Naive thymus-derived CD4-positive, alpha-beta T cell (primary cell): ENCODE data around the gene ZCCHC8. TPM values are rescaled to one million over a fixed set of nuclear protein-coding genes. Genes with fewer than 3 reads are reported as not detected.

Source experiments
- ATAC-seq: fragments of 150-1000 bp; cut with Tn5 transposase; 2 replicates; pipeline ENCODE4 v1.10.0; 2021; ENCODE audit warnings: mild to moderate bottlenecking, moderate library complexity
- CTCF ChIA-PET: fragments of 350-600 bp; sonication (Branson Sonifier 250); formaldehyde crosslinking; loops from one replicate; lab custom pipeline; 2021; ENCODE audit warnings: antibody characterized with exemption; lab: Charles Lee
- POLR2A ChIA-PET: fragments of 350-600 bp; sonication (Branson Sonifier 250); formaldehyde crosslinking; loops from one replicate; lab custom pipeline; 2021; ENCODE audit warnings: antibody characterized with exemption, inconsistent platforms; lab: Charles Lee
- DNase-seq, 9 donors: peaks; one replicate each; pipeline versions ENCODE4 v3.0.0 to v3.0.0-alpha.2; 2020 to 2022; ENCODE audit warnings: mixed read lengths in 1 of 9
- H3K27ac ChIP-seq: one replicate; pipeline ENCODE4 v1.7.0; 2013; ENCODE audit warnings: mild to moderate bottlenecking, low read depth, low read length, moderate library complexity
- H3K27me3 ChIP-seq, 2 donors: one replicate each; pipeline ENCODE4 v1.7.0; 2013; ENCODE audit warnings: low read length in 2 of 2, mild to moderate bottlenecking in 2 of 2, moderate library complexity in 2 of 2; ENCODE audit not compliant: control insufficient read depth in 2 of 2, insufficient read depth in 2 of 2
- H3K36me3 ChIP-seq, 3 experiments: 1 replicate in 2 of 3; 2 replicates in 1 of 3; pipeline ENCODE4 v1.7.0; 2013; ENCODE audit warnings: low read length in 3 of 3, mild to moderate bottlenecking in 3 of 3, moderate library complexity in 1 of 3; ENCODE audit not compliant: insufficient read depth in 3 of 3, control insufficient read depth in 2 of 3
- H3K4me1 ChIP-seq, 2 donors: one replicate each; pipeline ENCODE4 v1.7.0; 2013; ENCODE audit warnings: low read length in 2 of 2, mild to moderate bottlenecking in 2 of 2, moderate library complexity in 1 of 2; ENCODE audit not compliant: control insufficient read depth in 2 of 2, insufficient read depth in 2 of 2
- H3K4me3 ChIP-seq: 2 replicates; pipeline ENCODE4 v1.7.0; 2013; ENCODE audit warnings: mild to moderate bottlenecking, low read length
- H3K9me3 ChIP-seq, 3 experiments: 1 replicate in 2 of 3; 2 replicates in 1 of 3; pipeline ENCODE4 v1.7.0; 2013; ENCODE audit warnings: low read length in 3 of 3; ENCODE audit not compliant: control insufficient read depth in 2 of 3
- H3K27ac Mint-ChIP-seq, 9 donors: one replicate each; pipeline ENCODE4 v1.8.0; 2020 to 2022; ENCODE audit warnings: mixed read lengths in 9 of 9, mild to moderate bottlenecking in 8 of 9, moderate library complexity in 5 of 9, inconsistent platforms in 2 of 9
- H3K27me3 Mint-ChIP-seq, 5 donors: one replicate each; pipeline ENCODE4 v1.8.0; 2021 to 2022; ENCODE audit warnings: mixed read lengths in 5 of 5, mild to moderate bottlenecking in 1 of 5
- H3K36me3 Mint-ChIP-seq, 5 donors: one replicate each; pipeline ENCODE4 v1.8.0; 2020 to 2022; ENCODE audit warnings: mixed read lengths in 5 of 5, mild to moderate bottlenecking in 3 of 5, inconsistent platforms in 1 of 5
- H3K4me1 Mint-ChIP-seq, 7 donors: one replicate each; pipeline ENCODE4 v1.8.0; 2020 to 2022; ENCODE audit warnings: mixed read lengths in 7 of 7, mild to moderate bottlenecking in 3 of 7, inconsistent platforms in 1 of 7
- H3K4me3 Mint-ChIP-seq, 10 donors: one replicate each; pipeline ENCODE4 v1.8.0; 2020 to 2022; ENCODE audit warnings: mild to moderate bottlenecking in 10 of 10, mixed read lengths in 10 of 10, moderate library complexity in 6 of 10, inconsistent platforms in 2 of 10
- H3K9me3 Mint-ChIP-seq, 11 donors: one replicate each; pipeline ENCODE4 v1.8.0; 2020 to 2022; ENCODE audit warnings: mixed read lengths in 11 of 11, mild to moderate bottlenecking in 4 of 11, inconsistent platforms in 1 of 11, moderate library complexity in 1 of 11
- intact Hi-C, 2 donors: fragments of 100-400 bp; cut with micrococcal nuclease; formaldehyde crosslinking; loops; one replicate each; pipeline ENCODE4 v1.15.1; 2023
- polyA plus RNA-seq, 2 donors: library from polyadenylated mRNA; unstranded; fragments of 300-500 nt; fragmentation: Illumina TruSeq; gene quantifications; one replicate each; pipeline ENCODE4 v1.2.3, GENCODE V29; 2021
- total RNA-seq, 6 experiments: library from RNA in 5 of 6; stranded (reverse) in 5 of 6; gene quantifications; 1 replicate in 5 of 6; 2 replicates in 1 of 6; pipeline ENCODE4 v1.2.3 and lab custom pipeline; 2021 to 2026

The ZCCHC8 gene
- total and polyA plus RNA-seq, 7 experiments from 2014 or later: 10.6 to 54.0 (median 45.1) TPM

DNA sequence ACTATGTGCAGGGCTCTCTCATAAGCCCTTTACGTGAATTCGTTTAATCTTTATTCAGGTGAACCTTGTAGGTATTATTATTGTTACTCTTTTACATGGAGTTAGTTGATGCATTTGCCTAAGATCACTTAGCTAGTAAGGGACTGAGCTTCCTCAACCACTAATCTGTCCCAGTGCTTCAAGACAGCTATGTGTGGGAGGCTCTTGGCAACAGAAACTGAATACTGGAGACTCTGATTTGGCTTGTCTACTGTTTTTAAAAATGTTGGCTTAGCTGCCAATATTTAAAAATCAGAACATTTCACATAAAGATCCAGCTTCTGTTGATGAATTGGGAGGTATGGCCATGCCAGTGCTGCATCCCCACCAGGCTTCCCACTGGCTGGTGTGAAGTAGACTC lies 33.1 kb upstream of the ZCCHC8 start:
- Mint-ChIP-seq H3K4me3 (no peak overlapping the region), H3K9me3 (no peaks in the 10 kb centered on the region), H3K4me1 (peaks cover 0 to 17% (median 0%) of the 10 kb centered on the region in 7 donors), H3K36me3 (peaks cover 5 to 12% (median 7%) of the 10 kb centered on the region in 5 donors), H3K27ac (no peak overlapping the region), H3K27me3 (no peaks in the 10 kb centered on the region)
- ATAC-seq: no peak
- H3K4me3 ChIP-seq: no peak overlapping the region
- ChIA-PET CTCF (no interaction called here), POLR2A (no interaction called here)
- H3K4me1 ChIP-seq: no peaks in the 10 kb centered on the region
- intact Hi-C loops: no loop called here
- H3K27ac ChIP-seq: no peak overlapping the region
- H3K36me3 ChIP-seq: peaks cover 0 to 10% (median 0%) of the 10 kb centered on the region in 3 experiments
- DNase-seq: no peak
- H3K27me3 ChIP-seq: no peaks in the 10 kb centered on the region
- H3K9me3 ChIP-seq: no peaks in the 10 kb centered on the region

DNA sequence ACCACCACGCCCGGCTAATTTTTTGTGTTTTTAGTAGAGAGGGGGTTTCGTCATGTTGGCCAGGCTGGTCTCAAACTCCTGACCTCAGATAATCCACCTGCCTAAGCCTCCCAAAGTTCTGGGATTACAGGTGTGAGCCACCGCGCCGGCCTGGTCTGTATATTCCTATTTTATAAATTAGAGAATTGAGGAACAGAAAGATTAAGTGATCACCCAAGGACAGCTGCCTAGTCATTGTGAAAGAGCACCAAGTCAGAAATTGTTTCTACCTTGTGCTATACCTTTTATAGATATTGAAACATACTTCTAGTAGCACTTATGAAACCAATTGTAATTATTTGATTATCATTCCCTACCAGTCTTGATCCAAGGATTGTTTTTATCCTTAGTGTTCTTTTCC lies 28.3 kb upstream of the ZCCHC8 start:
- CTCF ChIA-PET: interaction anchor here (1.0 kb wide), 1 partner anchor 9 kb away, joined by 3 read pairs; no protein-coding TSS in a partner anchor
- Histone ChIP-seq H3K4me3 (no peak overlapping the region), H3K4me1 (peaks cover 16 to 20% of the 10 kb centered on the region in 2 donors), H3K9me3 (no peaks in the 10 kb centered on the region), H3K27me3 (no peaks in the 10 kb centered on the region), H3K36me3 (peaks cover 0 to 5% (median 0%) of the 10 kb centered on the region in 3 experiments), H3K27ac (no peak overlapping the region)
- H3K4me3 Mint-ChIP-seq: no peak overlapping the region
- no peak for ATAC-seq
- DNase-seq: no peak
- H3K36me3 Mint-ChIP-seq: peaks cover 0 to 19% (median 0%) of the 10 kb centered on the region in 5 donors
- POLR2A ChIA-PET: interaction anchor here (1.5 to 2.5 kb wide), 2 partner anchors 10 to 246 kb away, joined by 4 to 9 read pairs; no protein-coding TSS in a partner anchor
- no peak overlapping the region for H3K27ac Mint-ChIP-seq
- H3K9me3 Mint-ChIP-seq: no peaks in the 10 kb centered on the region
- intact Hi-C loops: loop anchor here (5.0 to 10.0 kb wide), 5 partner anchors 262 to 1073 kb away; partner anchors contain the start of genes DDX55 (in 1 of the 2), PSMD9 (in 1 of the 2), TMED2 (in 1 of the 2) and VPS33A (in 1 of the 2)
- H3K4me1 Mint-ChIP-seq: peaks cover 5 to 27% (median 15%) of the 10 kb centered on the region in 7 donors
- H3K27me3 Mint-ChIP-seq: no peaks in the 10 kb centered on the region

DNA sequence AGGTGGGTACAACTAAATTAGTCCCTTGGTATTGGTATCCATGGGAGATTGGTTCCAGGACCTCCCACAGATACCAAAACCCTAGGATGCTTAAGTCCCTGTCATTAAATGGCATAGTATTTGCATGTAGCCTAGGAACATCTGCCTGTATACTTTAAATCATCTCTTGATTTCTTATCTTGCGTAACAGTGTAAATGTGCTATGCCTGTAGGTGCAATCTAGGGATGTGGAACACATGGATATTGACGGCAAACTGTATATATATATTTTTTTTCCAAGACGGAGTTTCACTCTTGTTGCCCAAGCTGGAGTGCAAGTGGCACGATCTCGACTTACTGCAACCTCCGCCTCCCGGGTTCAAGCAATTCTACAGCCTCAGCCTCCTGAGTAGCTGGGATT lies 27.9 kb upstream of the ZCCHC8 start:
- Histone ChIP-seq H3K4me3 (no peak overlapping the region), H3K36me3 (peaks cover 0 to 4% (median 0%) of the 10 kb centered on the region in 3 experiments), H3K4me1 (peaks cover 19 to 23% of the 10 kb centered on the region in 2 donors), H3K27me3 (no peaks in the 10 kb centered on the region), H3K27ac (no peak overlapping the region), H3K9me3 (no peaks in the 10 kb centered on the region)
- no peaks in the 10 kb centered on the region for H3K27me3 Mint-ChIP-seq
- H3K4me1 Mint-ChIP-seq: peaks cover 9 to 31% (median 19%) of the 10 kb centered on the region in 7 donors
- no peak for DNase-seq
- no peak overlapping the region for H3K4me3 Mint-ChIP-seq
- peak overlapping the region in 1 of 9 donors; percentile 14 for H3K27ac Mint-ChIP-seq
- H3K36me3 Mint-ChIP-seq: peaks cover 0 to 19% (median under 1%) of the 10 kb centered on the region in 5 donors
- ATAC-seq: no peak
- no peaks in the 10 kb centered on the region for H3K9me3 Mint-ChIP-seq
- ChIA-PET CTCF (interaction anchor here (1.0 kb wide), 1 partner anchor 10 kb away, joined by 3 read pairs; no protein-coding TSS in a partner anchor), POLR2A (interaction anchor here (1.5 to 2.5 kb wide), 2 partner anchors 10 to 247 kb away, joined by 4 to 9 read pairs; no protein-coding TSS in a partner anchor)
- intact Hi-C loops: loop anchor here (5.0 to 10.0 kb wide), 5 partner anchors 261 to 1074 kb away; partner anchors contain the start of genes DDX55 (in 1 of the 2), PSMD9 (in 1 of the 2), TMED2 (in 1 of the 2) and VPS33A (in 1 of the 2)

DNA sequence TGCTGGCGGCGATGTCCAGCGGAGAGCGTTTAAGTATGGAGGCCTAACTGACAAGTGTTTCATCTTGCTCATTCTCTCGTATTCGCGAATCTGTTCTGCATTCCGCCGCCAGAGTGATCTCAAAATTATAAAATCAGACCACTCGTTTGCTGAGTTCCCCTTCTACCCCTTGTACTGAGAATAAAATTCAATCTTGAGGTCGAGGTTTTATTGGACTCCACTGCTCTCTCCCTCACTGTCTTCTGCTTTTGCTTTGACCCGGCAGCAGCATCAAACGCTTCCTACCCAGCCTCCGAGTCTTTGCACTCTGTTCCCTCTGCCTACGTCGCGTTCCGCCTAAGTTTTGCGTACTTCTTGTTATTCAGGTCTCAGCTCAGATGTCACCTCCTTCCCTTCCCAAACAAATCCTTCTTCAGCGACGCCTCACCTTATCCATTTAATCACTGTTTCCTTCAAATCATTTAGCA lies 26.8 kb upstream of the ZCCHC8 start:
- ChIA-PET POLR2A (interaction anchor here (0.6 to 4.9 kb wide), 13 partner anchors 8 to 921 kb away, joined by 3 to 115 read pairs (median 4); partner anchors contain the start of genes DENR, MPHOSPH9, MTRFR and ZCCHC8), CTCF (interaction anchor here (0.6 to 1.1 kb wide), 2 partner anchors 26 to 659 kb away, joined by 3 to 8 read pairs; partner anchors contain the start of gene ZCCHC8)
- Histone ChIP-seq H3K9me3 (no peaks in the 10 kb centered on the region), H3K36me3 (peaks cover 0 to 4% (median 0%) of the 10 kb centered on the region in 3 experiments), H3K4me3 (peak overlapping the region; percentile 85), H3K4me1 (peaks cover 26 to 31% of the 10 kb centered on the region in 2 donors), H3K27me3 (no peaks in the 10 kb centered on the region), H3K27ac (peak overlapping the region; percentile 78)
- intact Hi-C loops: loop anchor here (1.0 to 10.0 kb wide), 19 partner anchors 26 to 1841 kb away; partner anchors contain the start of genes DENR (in 2 of the 2), DIABLO (in 2 of the 2), PSMD9 (in 2 of the 2) and CCDC62 (in 1 of the 2)
- Mint-ChIP-seq H3K4me1 (peaks cover 19 to 34% (median 30%) of the 10 kb centered on the region in 7 donors), H3K4me3 (no peak overlapping the region), H3K27ac (no peak overlapping the region), H3K9me3 (no peaks in the 10 kb centered on the region), H3K27me3 (no peaks in the 10 kb centered on the region), H3K36me3 (peaks cover 0 to 19% (median 4%) of the 10 kb centered on the region in 5 donors)
- ATAC-seq (no peak), DNase-seq (peak in 7 of 9 donors; percentile 20 to 39 (median 27))

DNA sequence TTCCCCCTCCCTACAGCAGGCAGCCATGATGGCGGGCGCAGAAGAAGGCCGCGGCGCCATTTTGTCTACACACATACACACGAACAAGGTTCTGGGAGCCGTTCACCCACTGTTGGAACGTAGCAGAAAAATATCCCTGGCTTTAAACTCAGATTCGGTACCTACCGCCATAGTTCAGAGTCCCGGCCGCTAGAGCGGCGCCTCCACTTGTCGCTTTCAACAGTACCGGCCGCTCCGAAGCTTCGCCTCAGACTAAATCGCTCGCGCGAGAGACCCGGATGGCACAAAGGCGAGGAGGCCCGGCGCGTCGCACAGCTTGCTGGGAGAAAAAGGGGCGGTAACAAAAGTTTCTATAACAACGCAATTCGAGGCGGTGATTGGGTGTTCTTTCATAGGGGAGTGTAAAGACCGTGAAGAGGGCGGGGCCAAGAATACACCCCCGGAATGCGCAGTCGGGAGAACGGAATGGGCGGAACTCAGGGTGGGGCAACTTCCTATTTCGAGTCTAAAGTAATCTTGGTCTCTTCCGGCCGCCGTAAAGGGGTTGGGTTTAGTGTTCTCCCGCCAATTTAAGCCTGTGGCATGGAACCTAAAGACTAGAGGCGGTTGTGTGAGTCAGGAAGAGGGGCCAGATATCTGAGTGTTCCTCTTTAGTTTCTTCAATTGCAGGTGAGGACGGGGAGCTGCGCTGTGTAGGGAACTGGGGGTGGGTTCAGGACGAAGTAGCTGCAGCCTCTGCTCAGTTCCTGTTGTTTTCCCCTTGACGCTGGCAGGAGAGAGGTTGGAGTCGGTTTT lies 26.1 kb upstream of the ZCCHC8 start, which contains the start of the genes KNTC1 and RSRC2:
KNTC1 (plus strand) TSS at position 567 of the 795 bp plus-strand sequence. CDS start 2,815 bp downstream, outside the sequence.
RSRC2 (minus strand) TSS at position 254 of the 795 bp plus-strand sequence; CDS start at position 171, 83 bp downstream.
- H3K36me3 Mint-ChIP-seq: peaks cover 0 to 21% (median 8%) of the 10 kb centered on the region in 5 donors
- peak within 1 kb of the TSS in 1 of 9 donors; percentile 68 for H3K27ac Mint-ChIP-seq
- peaks cover 0 to 10% (median 0%) of the 10 kb centered on the region in 3 experiments for H3K36me3 ChIP-seq
- H3K9me3 Mint-ChIP-seq: no peaks in the 10 kb centered on the region
- H3K4me3 Mint-ChIP-seq: no peak within 1 kb of the TSS
- peak; percentile 96 for ATAC-seq
- ChIA-PET POLR2A (interaction anchor here (0.7 to 4.9 kb wide), 19 partner anchors 8 to 1305 kb away, joined by 3 to 115 read pairs (median 4); partner anchors contain the start of genes DDX55, DENR, MPHOSPH9 and MTRFR), CTCF (interaction anchor here (1.1 kb wide), 1 partner anchor 26 kb away, joined by 8 read pairs; the partner anchor contains the start of gene ZCCHC8)
- intact Hi-C loops: loop anchor here (1.0 to 10.0 kb wide), 20 partner anchors 26 to 1840 kb away; partner anchors contain the start of genes DENR (in 2 of the 2), DIABLO (in 2 of the 2), PSMD9 (in 2 of the 2) and VPS33A (in 2 of the 2)
- peaks cover 30 to 37% of the 10 kb centered on the region in 2 donors for H3K4me1 ChIP-seq
- no peaks in the 10 kb centered on the region for H3K27me3 Mint-ChIP-seq
- peaks cover 24 to 41% (median 36%) of the 10 kb centered on the region in 7 donors for H3K4me1 Mint-ChIP-seq
- peak within 1 kb of the TSS; percentile 86 for H3K4me3 ChIP-seq
- H3K9me3 ChIP-seq: no peaks in the 10 kb centered on the region
- no peaks in the 10 kb centered on the region for H3K27me3 ChIP-seq
- peak within 1 kb of the TSS; percentile 94 for H3K27ac ChIP-seq
- peak; percentile 87 to 99 (median 99) for DNase-seq
